GM12878 (cell line): ENCODE data around the gene ZNF280D. TPM values are rescaled to one million over a fixed set of nuclear protein-coding genes. Genes with fewer than 3 reads are reported as not detected.
"Not testable (repeated sequence)": the region's sequence is repeated elsewhere in the genome, so short reads cannot be mapped to it uniquely, and the experiment has no call there.

Experiments
- ATAC-seq: fragments of 200-7000 bp; cut with Tn5 transposase; 3 replicates; pipeline ENCODE4 v1.9.1; 2020; ENCODE audit warnings: mild to moderate bottlenecking, moderate library complexity
- BruUV-seq: library from RNA; stranded (reverse); fragments of 400-500 nt; replicated peaks from 2 replicates; lab custom pipeline; 2021; lab: Mats Ljungman, UMichigan
- CTCF ChIA-PET: fragments of 300-600 bp; sonication (Branson Sonifier 250); formaldehyde crosslinking; extraction: SDS; loops from one replicate; lab custom pipeline; 2021; ENCODE audit warnings: inconsistent platforms; lab: Yijun Ruan, JAX
- POLR2A ChIA-PET: fragments of 350-600 bp; formaldehyde crosslinking; extraction: SDS; loops from one replicate; lab custom pipeline; 2021; ENCODE audit warnings: inconsistent platforms; lab: Charles Lee
- RAD21 ChIA-PET: fragments of 300-600 bp; sonication (Branson Sonifier 250); formaldehyde crosslinking; loops from one replicate; lab custom pipeline; 2023; ENCODE audit warnings: antibody characterized with exemption; ENCODE audit not compliant: unreplicated experiment; lab: Charles Lee
- SMC1A ChIA-PET: fragments of 300-600 bp; sonication (Branson Sonifier 250); formaldehyde crosslinking; loops from one replicate; lab custom pipeline; 2023; ENCODE audit not compliant: unreplicated experiment, uncharacterized antibody; lab: Charles Lee
- DNase-seq: peaks from one replicate; pipeline ENCODE4 v3.0.0-alpha.2; 2011; ENCODE audit warnings: low read depth, low spot score
- FAIRE-seq: peaks from 3 replicates; lab custom pipeline; 2011; peaks lifted over from hg19 to GRCh38; lab: Jason Lieb, UNC
- H2AFZ ChIP-seq: 2 replicates; pipeline ENCODE4 v1.6.0; 2011; ENCODE audit warnings: low read depth, low read length, control low read depth; ENCODE audit not compliant: control insufficient read depth
- H3K27ac ChIP-seq: 2 replicates; pipeline ENCODE4 v1.5.1; 2011; ENCODE audit warnings: control low read depth; ENCODE audit not compliant: control insufficient read depth, insufficient read depth
- H3K27me3 ChIP-seq, 2 experiments: replicated peaks in 1 of 2; 2 replicates each; pipeline versions ENCODE4 v1.6.0 to v1.6.1; 2011; ENCODE audit warnings: low read length in 1 of 2; ENCODE audit not compliant: control insufficient read depth in 2 of 2, insufficient read depth in 2 of 2
- H3K36me3 ChIP-seq, 2 experiments: 2 replicates each; pipeline ENCODE4 v1.5.1; 2011; ENCODE audit warnings: low read length in 1 of 2; ENCODE audit not compliant: control insufficient read depth in 2 of 2, insufficient read depth in 2 of 2
- H3K4me1 ChIP-seq: 2 replicates; pipeline ENCODE4 v1.6.1; 2011; ENCODE audit warnings: mild to moderate bottlenecking, low read length, moderate library complexity, mixed read lengths; ENCODE audit not compliant: control insufficient read depth, insufficient read depth
- H3K4me2 ChIP-seq: 2 replicates; pipeline ENCODE4 v1.6.0; 2011; ENCODE audit warnings: control low read depth; ENCODE audit not compliant: control insufficient read depth, insufficient read depth
- H3K4me3 ChIP-seq: fragments of 200-600 bp; sonication (generic); 2 replicates; pipeline ENCODE4 v1.5.1; 2016
- H3K79me2 ChIP-seq: 2 replicates; pipeline ENCODE4 v1.6.0; 2011; ENCODE audit warnings: low read length; ENCODE audit not compliant: control insufficient read depth, insufficient read depth
- H3K9ac ChIP-seq: 2 replicates; pipeline ENCODE4 v1.8.0; 2011; ENCODE audit warnings: low read length, control low read depth, mixed read lengths; ENCODE audit not compliant: control insufficient read depth, insufficient read depth
- H3K9me3 ChIP-seq: replicated peaks from 3 replicates; pipeline ENCODE4 v1.5.1; 2011; ENCODE audit warnings: mild to moderate bottlenecking, low read length; ENCODE audit not compliant: control insufficient read depth, insufficient read depth
- H4K20me1 ChIP-seq: 2 replicates; pipeline ENCODE4 v1.6.0; 2011; ENCODE audit not compliant: control insufficient read depth, insufficient read depth
- NFYB ChIP-seq: IDR thresholded peaks from 2 replicates; pipeline ENCODE4 v1.6.1; 2011; ENCODE audit warnings: low read depth, mild to moderate bottlenecking, low read length, improper control_type of control experiment, moderate library complexity; ENCODE audit not compliant: insufficient read depth
- RUNX3 ChIP-seq: IDR thresholded peaks from 2 replicates; pipeline ENCODE4 v1.6.1; 2012; ENCODE audit warnings: low read length, inconsistent platforms
- TARDBP ChIP-seq: IDR thresholded peaks from 2 replicates; pipeline ENCODE4 v1.6.1; 2016; ENCODE audit warnings: borderline replicate concordance
- WGBS: methylation state at CpG from one replicate; pipeline ENCODE4 v1.1.6; 2016; ENCODE audit warnings: low lambda C conversion rate; ENCODE audit not compliant: insufficient replicate concordance, insufficient coverage; ENCODE audit errors: missing lambda C conversion rate; 5-methylcytosine and 5-hydroxymethylcytosine counted together
- in situ Hi-C: fragments of 300-500 bp; cut with MboI; formaldehyde crosslinking; loops from 9 replicates; pipeline ENCODE4 v1.14.3; 2018; ENCODE audit warnings: mixed read lengths
- intact Hi-C: fragments of 100-400 bp; cut with micrococcal nuclease; formaldehyde crosslinking; loops from one replicate; pipeline ENCODE4 v1.14.2; 2022; ENCODE audit not compliant: unreplicated experiment
- polyA plus RNA-seq, 11 experiments: library from polyadenylated mRNA; depleted of rRNA in 4 of 11; unstranded in 6 of 11; stranded (reverse) in 5 of 11; fragments of >200 nt; fragmentation: Nextera tagmentation in 4 of 11; fragmentation: Illumina TruSeq in 1 of 11; extraction: Ambion mirVana in 4 of 11; extraction: Trizol in 1 of 11; gene quantifications; 1 replicate in 1 of 11; 2 replicates in 10 of 11; pipeline versions ENCODE4 v1.2.1 to v1.2.3, GENCODE V29; 2011 to 2016; ENCODE audit warnings: inconsistent platforms in 2 of 11, missing spikeins in 2 of 11, low read depth in 1 of 11
- total RNA-seq, 4 experiments: library from RNA; depleted of rRNA in 3 of 4; stranded (reverse); fragments of >200 nt in 3 of 4; fragmentation: Illumina TruSeq in 1 of 4; extraction: Trizol in 1 of 4; gene quantifications; 2 replicates each; pipeline versions ENCODE4 v1.2.1 to v1.2.3, GENCODE V29; 2013 to 2021

ZNF280D gene
- total and polyA plus RNA-seq, 10 of the 15 experiments (the other 5 are each of a cell fraction or from before 2014, with no cell fraction given), result 5.6 to 18.6 (median 8.6) TPM

DNA sequence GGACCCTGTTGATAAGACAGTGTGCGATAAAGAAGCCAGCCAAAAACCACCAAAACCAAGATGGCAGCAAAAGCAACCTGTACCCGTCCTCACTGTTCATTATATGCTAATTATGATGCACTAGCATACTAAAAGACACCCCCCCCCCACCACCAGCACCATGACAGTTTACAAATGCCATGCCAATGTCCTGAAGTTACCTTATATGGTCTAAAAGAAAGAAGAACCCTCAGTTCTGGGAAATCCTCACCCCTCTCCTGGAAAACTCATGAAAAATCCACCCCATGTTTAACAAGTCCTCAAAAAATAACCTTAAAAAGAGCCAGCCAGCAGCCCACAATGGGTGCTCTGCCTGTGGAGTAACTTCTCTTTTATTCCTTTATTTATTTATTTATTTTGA lies 48.4 kb upstream of the ZNF280D start (continued):
- TF ChIP-seq TARDBP, result no peak

DNA sequence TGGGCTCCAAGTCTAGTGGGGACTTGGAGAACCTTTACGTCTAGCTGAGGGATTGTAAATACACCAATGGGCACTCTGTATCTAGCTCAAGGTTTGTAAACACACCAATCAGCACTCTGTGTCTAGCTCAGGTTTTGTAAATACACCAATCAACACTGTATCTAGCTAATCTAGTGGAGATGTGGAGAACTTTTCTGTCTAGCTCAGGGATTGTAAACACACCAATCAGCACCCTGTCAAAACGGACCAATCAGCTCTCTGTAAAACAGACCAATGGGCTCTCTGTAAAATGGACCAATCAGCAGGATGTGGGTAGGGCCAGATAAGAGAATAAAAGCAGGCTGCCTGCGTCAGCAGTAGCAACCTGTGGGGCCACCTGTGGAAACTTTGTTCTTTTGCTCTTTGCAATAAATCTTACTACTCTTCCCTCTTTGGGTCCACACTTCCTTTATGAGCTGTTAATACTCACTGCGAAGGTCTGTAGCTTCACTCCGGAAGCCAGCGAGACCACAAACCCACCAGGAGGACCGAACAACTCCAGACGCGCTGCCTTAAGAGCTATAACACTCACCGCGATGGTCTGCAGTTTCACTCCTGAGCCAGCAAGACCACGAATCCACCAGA lies 46.9 kb upstream of the ZNF280D start:
- H3K27me3 ChIP-seq, in situ Hi-C loops, intact Hi-C loops, H3K4me2 ChIP-seq, H3K4me3 ChIP-seq, H3K79me2 ChIP-seq, CTCF ChIA-PET, ATAC-seq, RAD21 ChIA-PET, DNase-seq, H3K9me3 ChIP-seq, H3K36me3 ChIP-seq, H2AFZ ChIP-seq, H3K4me1 ChIP-seq, BruUV-seq, SMC1A ChIA-PET, H4K20me1 ChIP-seq, H3K9ac ChIP-seq, H3K27ac ChIP-seq, POLR2A ChIA-PET, FAIRE-seq: not testable (repeated sequence)
- WGBS, result 20% methylated on average over 12 of the region's 12 CpGs
- peak; percentile 69 for TF ChIP-seq NFYB
- TF ChIP-seq RUNX3, result peak; percentile 48; the same call in 1 of the 2 replicates

DNA sequence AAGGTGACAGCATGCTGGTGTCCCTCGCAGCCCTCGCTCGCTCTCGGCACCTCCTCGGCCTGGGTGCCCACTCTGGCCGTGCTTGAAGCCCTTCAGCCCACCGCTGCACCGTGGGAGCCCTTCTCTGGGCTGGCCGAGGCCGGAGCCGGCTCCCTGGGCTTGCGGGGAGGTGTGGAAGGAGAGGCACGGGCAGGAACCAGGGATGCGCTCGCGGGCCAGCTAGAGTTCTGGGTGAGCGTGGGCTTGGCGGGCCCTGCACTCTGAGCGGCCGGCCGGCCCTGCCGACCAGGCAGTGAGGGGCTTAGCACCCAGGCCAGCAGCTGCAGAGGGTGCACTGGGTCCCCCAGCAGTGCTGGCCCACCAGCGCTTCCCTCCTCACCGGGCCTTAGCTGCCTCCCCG lies 46.1 kb upstream of the ZNF280D start:
- 87% methylated on average over 25 of the region's 25 CpGs for WGBS
- FAIRE-seq, H3K4me1 ChIP-seq, H2AFZ ChIP-seq, DNase-seq, H3K79me2 ChIP-seq, H3K9ac ChIP-seq, H3K4me3 ChIP-seq, SMC1A ChIA-PET, CTCF ChIA-PET, RAD21 ChIA-PET, H3K27me3 ChIP-seq, intact Hi-C loops, H3K9me3 ChIP-seq, H3K36me3 ChIP-seq, H3K4me2 ChIP-seq, in situ Hi-C loops, POLR2A ChIA-PET, H4K20me1 ChIP-seq, BruUV-seq, ATAC-seq, H3K27ac ChIP-seq: not testable (repeated sequence)
